IPS-11a (cell line): ENCODE measurements around the gene FOXO6.
"Not testable (repeated sequence)": the region's sequence is repeated elsewhere in the genome, so short reads cannot be mapped to it uniquely, and the experiment has no call there.

Source experiments
- H3K4me3 ChIP-seq: one replicate; pipeline ENCODE4 v1.5.1; 2013; ENCODE audit warnings: low read depth, low read length, control low read depth

Gene FOXO6

GRCh38 chr1:41328780-41329640 is 32.2 kb upstream of the FOXO6 start:
- no peak overlapping the region for H3K4me3 ChIP-seq

DNA sequence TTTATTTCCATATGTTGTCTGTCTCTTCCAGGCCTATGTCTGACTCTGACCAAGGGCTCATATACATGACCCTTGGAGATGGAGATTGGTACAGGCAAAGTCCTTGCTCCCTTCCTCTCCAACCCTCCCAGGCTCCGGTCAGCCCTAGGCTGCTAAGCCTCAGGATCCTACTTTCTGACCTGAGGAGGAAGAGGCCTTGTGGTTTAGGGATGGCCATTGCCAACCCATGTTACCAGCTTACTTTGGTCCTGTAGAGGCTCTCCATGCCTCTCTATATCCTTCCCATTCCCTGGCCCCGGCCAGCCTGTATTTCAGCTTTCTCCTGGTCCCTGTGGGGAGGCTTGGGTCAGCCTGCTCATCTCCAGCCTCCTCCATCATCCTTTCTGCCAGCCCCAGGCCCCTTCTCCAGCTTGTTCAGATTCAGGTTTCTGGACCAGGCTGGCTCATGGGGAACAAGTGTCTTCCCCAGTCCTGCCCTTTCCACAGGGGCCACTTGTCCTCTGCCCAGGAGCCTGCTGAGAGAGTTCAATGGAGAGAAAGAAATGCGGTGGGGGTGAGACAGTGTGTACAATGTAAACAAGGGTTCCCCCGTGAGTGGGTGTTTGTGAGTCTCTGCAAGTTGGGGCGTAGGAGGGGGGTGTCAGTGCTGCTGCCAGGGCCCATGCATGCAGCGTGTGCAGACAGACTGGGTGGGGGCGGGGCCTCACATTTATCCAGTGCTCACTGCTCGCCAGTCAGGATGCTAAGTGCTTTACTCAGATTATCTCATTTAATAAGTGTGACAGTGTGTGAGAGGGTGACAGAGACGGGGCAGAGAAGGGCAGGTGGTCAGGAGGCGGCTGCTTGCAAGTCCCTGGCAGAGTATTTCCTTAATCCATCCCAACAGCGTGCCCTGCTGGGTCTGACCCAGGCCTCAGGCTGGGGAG is 31.3 kb upstream of the FOXO6 start:
- H3K4me3 ChIP-seq: no peak overlapping the region

DNA sequence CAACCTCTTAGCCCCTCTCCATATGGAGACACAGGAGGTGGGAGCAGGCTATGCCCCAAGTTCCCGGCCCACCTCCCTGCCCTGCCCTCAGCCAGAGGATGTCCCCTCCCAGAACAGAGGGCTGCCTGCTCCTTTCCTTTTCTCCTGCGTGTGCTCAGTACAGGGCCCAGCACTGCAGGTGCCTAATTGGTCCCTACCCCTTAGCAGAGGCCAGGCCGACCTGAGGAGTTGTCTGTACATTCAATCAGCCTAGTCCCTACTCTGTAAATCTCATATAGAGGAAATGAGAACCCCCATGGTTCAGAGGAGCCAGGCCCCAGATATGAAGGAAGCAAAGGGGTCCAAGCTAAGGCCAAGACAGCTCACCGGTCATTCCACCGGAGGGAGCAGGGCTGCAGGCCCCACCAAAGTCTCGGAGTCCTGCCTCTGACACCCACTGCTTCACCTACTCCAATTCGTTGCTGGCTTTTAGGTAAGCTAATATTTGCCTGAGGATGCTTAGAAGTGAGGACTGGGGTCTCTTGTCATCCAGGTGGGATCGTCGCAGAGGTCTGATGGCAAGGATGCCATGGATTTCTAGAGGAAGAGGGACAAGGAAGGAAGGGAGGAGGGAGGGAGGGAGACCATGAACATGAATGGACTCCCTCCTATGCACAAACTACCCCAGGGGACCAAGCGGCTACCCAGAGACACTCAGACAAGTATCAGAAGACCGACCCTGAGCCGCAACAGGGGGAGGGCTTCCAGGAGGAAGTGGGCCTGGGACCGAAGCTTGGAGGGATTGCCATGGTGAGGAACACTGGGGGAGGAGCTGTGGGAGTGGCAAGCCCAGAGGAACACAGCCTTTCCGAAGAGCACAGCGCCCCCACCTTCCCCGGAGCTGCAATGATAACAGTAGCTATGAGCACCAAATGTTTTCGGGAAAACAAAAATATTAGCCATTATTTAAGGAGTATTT is 30.4 kb upstream of the FOXO6 start:
- H3K4me3 ChIP-seq: no peak overlapping the region

- no peak overlapping the region for H3K4me3 ChIP-seq
Measured at GRCh38 chr1:41331546-41331917, 29.7 kb upstream of the FOXO6 start.

DNA sequence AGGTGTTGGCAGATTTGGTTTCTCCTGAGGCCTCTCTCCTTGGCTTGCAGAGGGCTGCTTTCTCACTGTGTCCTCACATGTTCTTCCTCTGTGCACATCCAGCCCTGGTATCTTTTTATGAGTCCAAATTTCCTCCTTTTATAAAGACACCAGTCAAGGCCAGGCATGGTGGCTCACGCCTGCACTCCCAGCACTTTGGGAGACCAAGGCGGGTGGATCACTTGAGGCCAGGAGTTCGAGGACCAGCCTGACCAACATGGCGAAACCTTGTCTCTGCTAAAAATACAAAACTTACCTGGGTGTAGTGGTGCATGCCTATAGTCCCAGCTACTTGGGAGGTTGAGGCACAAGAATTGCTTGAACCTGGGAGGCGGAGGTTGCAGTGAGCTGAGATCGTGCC is 29.1 kb upstream of the FOXO6 start:
- not testable (repeated sequence) for H3K4me3 ChIP-seq

- H3K4me3 ChIP-seq: no peak overlapping the region
Measured at GRCh38 chr1:41333146-41333784, 28.0 kb upstream of the FOXO6 start.

DNA sequence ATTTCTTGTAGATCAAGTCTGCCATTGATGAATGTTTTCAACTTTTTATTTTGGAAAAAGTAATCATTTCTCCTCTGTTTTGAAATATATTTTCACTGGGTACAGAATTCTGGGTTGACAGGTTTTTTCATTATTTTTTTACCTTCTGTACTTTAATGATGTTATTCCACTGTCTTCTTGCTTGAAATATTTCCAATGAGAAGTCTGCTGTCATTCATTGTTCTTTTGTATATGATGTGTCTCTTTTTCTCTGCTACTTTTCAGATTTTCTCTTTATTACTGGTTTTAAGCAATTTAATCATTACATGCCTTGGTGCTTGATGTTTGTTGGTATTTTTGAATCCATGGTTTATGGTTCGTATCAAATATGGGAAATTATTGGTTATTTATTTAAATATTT is 22.4 kb upstream of the FOXO6 start:
- no peak overlapping the region for H3K4me3 ChIP-seq

GRCh38 chr1:41340655-41341364 is 20.4 kb upstream of the FOXO6 start:
- no peak overlapping the region for H3K4me3 ChIP-seq

GRCh38 chr1:41341365-41341683 is 19.9 kb upstream of the FOXO6 start:
- no peak overlapping the region for H3K4me3 ChIP-seq

- no peak overlapping the region for H3K4me3 ChIP-seq
Measured at GRCh38 chr1:41341772-41342562, 19.3 kb upstream of the FOXO6 start.

- H3K4me3 ChIP-seq: no peak overlapping the region
Measured at GRCh38 chr1:41342774-41343355, 18.4 kb upstream of the FOXO6 start.

DNA sequence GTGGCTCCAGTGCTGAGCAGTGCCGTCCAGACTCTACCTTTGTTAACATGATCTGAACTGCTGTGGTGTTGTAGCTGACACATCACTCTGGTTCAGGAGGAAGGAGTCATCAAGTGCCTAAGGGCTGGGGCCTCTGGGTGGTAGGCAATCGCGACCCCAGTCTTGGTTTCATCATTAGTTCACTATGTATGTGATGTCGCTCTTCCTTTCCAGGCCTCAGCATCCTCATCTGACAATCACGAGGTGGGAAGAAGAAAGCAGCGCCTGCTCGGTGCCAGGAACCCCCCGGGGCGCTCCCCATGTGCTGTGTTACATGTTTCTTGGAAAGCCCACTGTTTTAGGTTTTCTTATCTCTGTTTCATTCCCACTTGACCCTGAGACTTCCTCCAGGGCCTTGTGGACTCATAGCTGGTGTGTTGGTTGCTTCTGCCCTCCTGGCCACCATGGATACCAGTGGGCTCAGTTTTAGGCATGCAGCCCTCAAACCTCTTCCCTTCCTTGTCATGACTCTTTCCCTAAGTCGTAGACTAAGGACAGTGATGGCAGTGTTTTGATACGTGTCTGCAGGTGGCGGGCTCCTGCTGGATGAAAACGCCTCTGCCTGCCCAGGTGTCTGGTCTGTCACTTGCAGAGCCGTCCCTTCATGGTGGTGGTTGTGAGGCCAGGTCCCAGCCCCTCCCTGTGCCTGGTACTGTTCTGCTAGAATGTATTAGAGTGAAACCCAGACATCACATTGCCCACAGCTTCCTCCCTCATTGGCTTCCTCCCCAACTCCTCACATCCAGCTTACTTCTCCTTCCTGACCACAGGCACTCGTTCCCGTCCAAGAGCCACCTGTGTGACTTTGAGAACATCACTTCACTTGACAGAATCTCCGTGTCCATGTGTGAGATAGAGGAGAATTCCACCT is 17.2 kb upstream of the FOXO6 start:
- no peak overlapping the region for H3K4me3 ChIP-seq

- H3K4me3 ChIP-seq: no peak overlapping the region
Measured at GRCh38 chr1:41344708-41345159, 16.5 kb upstream of the FOXO6 start.

- H3K4me3 ChIP-seq: no peak overlapping the region
Measured at GRCh38 chr1:41345434-41346075, 15.7 kb upstream of the FOXO6 start.

GRCh38 chr1:41347276-41347675 is 14.0 kb upstream of the FOXO6 start:
- H3K4me3 ChIP-seq: no peak overlapping the region

- H3K4me3 ChIP-seq: no peak overlapping the region
Measured at GRCh38 chr1:41348394-41348793, 12.8 kb upstream of the FOXO6 start.
